KOPT-K1 (cell line): ENCODE measurements around the gene NATD1.
A peak's percentile ranks its signal among the peaks of the same experiment; 100 is the strongest.

ENCODE experiments used
- H3K27ac ChIP-seq: fragments of 200-600 bp; sonication (generic); 2 replicates; pipeline ENCODE4 v1.5.1; 2016; ENCODE audit warnings: antibody characterized with exemption, mild to moderate bottlenecking, low read depth, low read length; ENCODE audit not compliant: poor library complexity, severe bottlenecking
- H3K36me3 ChIP-seq: fragments of 200-600 bp; sonication (generic); 2 replicates; pipeline ENCODE4 v1.5.1; 2017; ENCODE audit warnings: antibody characterized with exemption, mild to moderate bottlenecking, low read length, moderate library complexity; ENCODE audit not compliant: insufficient read depth
- H3K9me3 ChIP-seq: fragments of 200-600 bp; sonication (generic); 2 replicates; pipeline ENCODE4 v1.5.1; 2017; ENCODE audit warnings: antibody characterized with exemption, low read length, mild to moderate bottlenecking; ENCODE audit not compliant: insufficient read depth, poor library complexity, severe bottlenecking

NATD1 gene

DNA sequence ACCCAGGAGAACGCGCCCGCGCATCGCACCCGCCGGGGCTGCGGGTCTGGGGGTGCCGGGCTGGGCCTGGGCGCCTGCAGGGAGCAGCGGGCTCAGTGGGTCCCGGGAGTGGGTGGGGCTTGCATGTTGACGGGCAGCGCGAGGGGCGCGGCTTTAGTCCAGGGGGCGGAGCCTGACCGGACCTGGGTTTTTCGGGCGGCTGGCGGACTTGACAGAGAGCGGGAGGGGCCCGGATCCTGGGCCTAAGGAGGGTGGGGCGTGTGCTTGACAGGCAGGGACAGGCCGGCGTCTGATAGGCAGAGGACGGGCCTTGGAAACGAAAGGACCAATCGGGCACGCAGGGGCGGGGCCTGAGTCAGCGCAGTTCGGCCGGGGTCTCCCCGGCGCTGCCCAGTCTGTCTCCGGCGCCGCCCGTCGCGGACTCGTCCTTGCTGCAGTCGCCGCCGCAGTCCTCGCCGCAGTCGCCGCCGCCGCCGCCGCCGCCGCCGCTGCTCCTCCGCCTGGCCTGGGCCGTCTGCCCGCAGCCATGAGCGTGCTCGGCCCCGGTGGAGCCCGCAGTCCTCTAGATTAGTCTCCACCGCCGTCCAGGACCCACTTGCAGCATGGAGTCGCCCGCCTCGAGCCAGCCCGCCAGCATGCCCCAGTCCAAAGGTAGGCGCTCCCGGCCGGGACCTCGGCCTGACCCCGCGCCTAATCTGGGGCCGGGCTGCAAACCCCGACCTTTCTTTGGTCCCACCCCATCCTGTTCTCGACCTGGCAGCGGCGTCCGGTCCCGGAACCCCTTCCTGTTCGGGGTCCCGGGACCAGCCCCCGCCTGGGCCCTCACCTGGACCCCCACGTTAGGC lies 31.3 kb upstream of the NATD1 start, which contains the start of gene MAP2K3:
Gene MAP2K3 (plus strand): TSS at position 393 of the 845 bp plus-strand sequence. CDS start 210 bp downstream, at position 603.
- H3K27ac ChIP-seq = peak within 1 kb of the TSS; percentile 86

GRCh38 chr17:21283482-21284318 lies 30.5 kb upstream of the NATD1 start:
- Histone ChIP-seq H3K36me3 (no peaks in the 10 kb centered on the region), H3K27ac (peak overlapping the region; percentile 86), H3K9me3 (no peaks in the 10 kb centered on the region)

More for the DNA sequence above, 31.3 kb upstream of the NATD1 start, which contains the start of gene MAP2K3:
- H3K36me3 ChIP-seq = no peaks in the 10 kb centered on the region
- no peaks in the 10 kb centered on the region for H3K9me3 ChIP-seq

DNA sequence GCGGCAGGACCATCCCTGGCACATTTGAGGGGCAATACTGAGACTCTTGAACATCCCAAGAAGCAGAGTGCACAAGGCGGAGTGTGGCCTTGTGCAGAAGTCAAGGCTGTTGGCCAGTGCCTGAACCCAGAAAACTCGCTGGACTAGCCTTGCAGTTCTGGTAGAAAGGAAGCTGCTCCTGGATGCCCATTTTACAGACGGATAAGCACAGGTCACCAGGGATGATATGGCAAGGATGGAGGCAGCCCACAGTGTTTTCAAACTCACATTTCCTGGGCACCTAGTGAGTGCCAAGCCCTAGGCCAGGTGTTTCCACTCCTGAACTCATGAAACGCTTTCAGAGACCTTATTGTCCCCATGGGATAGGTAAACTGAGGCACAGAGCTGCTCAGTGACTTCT lies 29.6 kb upstream of the NATD1 start:
- no peaks in the 10 kb centered on the region for H3K36me3 ChIP-seq
- no peaks in the 10 kb centered on the region for H3K9me3 ChIP-seq
- H3K27ac ChIP-seq = no peak overlapping the region

- H3K36me3 ChIP-seq = no peaks in the 10 kb centered on the region
- no peak overlapping the region for H3K27ac ChIP-seq
- no peaks in the 10 kb centered on the region for H3K9me3 ChIP-seq
Measured at GRCh38 chr17:21282231-21282630, 29.0 kb upstream of the NATD1 start.

DNA sequence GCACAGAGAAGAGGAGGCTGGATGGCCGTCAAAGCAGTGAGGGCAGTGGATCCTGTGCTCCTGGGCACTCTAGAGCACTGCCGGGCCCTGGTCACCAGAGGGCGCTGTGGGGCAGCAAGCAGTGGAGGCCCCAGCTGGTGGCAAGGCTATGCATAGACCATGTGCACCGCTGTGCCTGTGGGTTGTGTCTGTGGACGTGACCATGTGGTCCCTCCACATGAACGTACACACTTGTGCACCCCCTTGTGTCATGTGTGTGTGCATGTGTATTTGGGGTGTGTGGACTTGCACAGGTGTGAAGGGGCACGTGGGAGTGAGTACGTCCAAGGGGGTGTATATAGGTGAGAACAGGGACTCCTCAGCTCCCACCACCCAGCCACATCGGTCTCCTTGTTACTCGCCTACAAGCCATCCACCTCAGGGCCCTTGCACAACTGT lies 26.9 kb upstream of the NATD1 start:
- Histone ChIP-seq H3K27ac (peak overlapping the region; percentile 5), H3K36me3 (no peaks in the 10 kb centered on the region), H3K9me3 (no peaks in the 10 kb centered on the region)

DNA sequence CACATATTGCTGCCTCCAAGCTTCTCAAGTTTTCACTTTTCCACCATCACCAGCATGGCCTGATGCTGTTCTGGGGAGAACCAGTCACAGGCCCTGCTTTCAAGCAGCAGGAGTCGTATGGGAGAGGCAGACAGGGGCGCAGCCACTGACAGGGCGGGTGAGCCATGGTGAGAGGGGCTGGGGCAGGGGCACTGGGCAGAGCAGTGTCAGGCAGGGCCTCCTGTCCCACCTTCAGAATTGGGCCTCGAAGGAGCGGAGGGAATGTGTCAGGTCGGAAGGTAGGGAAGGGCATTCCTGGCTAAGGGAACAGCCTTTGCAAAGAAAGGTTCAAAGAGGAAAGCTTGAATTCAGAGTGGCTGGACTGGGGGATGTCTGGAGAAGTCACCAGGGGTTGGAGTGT lies 26.4 kb upstream of the NATD1 start:
- Histone ChIP-seq H3K9me3 (no peaks in the 10 kb centered on the region), H3K36me3 (no peaks in the 10 kb centered on the region), H3K27ac (peak overlapping the region; percentile 5)

- Histone ChIP-seq H3K27ac (peak overlapping the region; percentile 48), H3K36me3 (no peaks in the 10 kb centered on the region), H3K9me3 (no peaks in the 10 kb centered on the region)
Measured at GRCh38 chr17:21279198-21279535, 26.0 kb upstream of the NATD1 start.

GRCh38 chr17:21278450-21279197 lies 25.4 kb upstream of the NATD1 start:
- Histone ChIP-seq H3K9me3 (no peaks in the 10 kb centered on the region), H3K27ac (peak overlapping the region; percentile 48), H3K36me3 (no peaks in the 10 kb centered on the region)

- Histone ChIP-seq H3K36me3 (no peaks in the 10 kb centered on the region), H3K27ac (no peak overlapping the region), H3K9me3 (no peaks in the 10 kb centered on the region)
Measured at GRCh38 chr17:21277332-21277731, 24.1 kb upstream of the NATD1 start.

DNA sequence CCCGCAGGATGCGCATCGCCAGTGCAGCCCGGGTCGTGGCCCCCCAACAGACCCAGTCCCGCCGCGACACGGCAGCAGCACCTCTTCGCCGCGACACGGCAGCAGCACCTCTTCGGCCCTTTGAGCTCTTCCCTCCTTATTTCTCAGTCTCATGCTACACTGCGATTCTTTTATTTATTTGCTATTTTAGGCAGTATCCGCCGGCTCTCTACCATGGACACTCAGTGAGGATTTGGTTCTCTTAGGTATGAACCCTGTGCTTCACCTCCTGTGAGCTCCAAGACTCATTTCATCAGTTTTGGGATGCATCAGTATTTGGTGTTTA lies 23.0 kb upstream of the NATD1 start:
- H3K27ac ChIP-seq = peak overlapping the region; percentile 67
- no peaks in the 10 kb centered on the region for H3K36me3 ChIP-seq
- H3K9me3 ChIP-seq = no peaks in the 10 kb centered on the region

- H3K9me3 ChIP-seq = no peaks in the 10 kb centered on the region
- peak overlapping the region; percentile 67 for H3K27ac ChIP-seq
- H3K36me3 ChIP-seq = no peaks in the 10 kb centered on the region
Measured at GRCh38 chr17:21275579-21276263, 22.5 kb upstream of the NATD1 start.

- no peaks in the 10 kb centered on the region for H3K9me3 ChIP-seq
- H3K27ac ChIP-seq = peak overlapping the region; percentile 67
- no peaks in the 10 kb centered on the region for H3K36me3 ChIP-seq
Measured at GRCh38 chr17:21275047-21275578, 21.9 kb upstream of the NATD1 start.

- Histone ChIP-seq H3K9me3 (no peaks in the 10 kb centered on the region), H3K36me3 (no peaks in the 10 kb centered on the region), H3K27ac (no peak overlapping the region)
Measured at GRCh38 chr17:21272881-21273792, 19.9 kb upstream of the NATD1 start.
